Measurements from ENCODE around the gene ITIH3.

The ITIH3 gene

GRCh38 chr3:52810923-52811322 is 16.3 kb downstream of the ITIH3 start:
- TF ChIP-seq SIN3A (IDR thresholded peaks at IDR 0.05; ENCODE audit: borderline replicate concordance, insufficient read depth, low read length) (no peak), FOXP2 (optimal IDR thresholded peaks at IDR 0.05; ENCODE audit: borderline replicate concordance, extremely low read depth, extremely low read length, insufficient read depth) (no peak), TAF1 (IDR thresholded peaks at IDR 0.05; ENCODE audit: borderline replicate concordance, insufficient read depth, low read length) (no peak), POLR2AphosphoS5 (IDR thresholded peaks at IDR 0.05; ENCODE audit: low read depth, low read length) (no peak), REST (IDR thresholded peaks at IDR 0.05; ENCODE audit: insufficient read depth in 1 of 2, low read depth in 2 of 2, low read length in 2 of 2) (no peak)

- no peak for TF ChIP-seq FOXP2 (optimal IDR thresholded peaks at IDR 0.05; ENCODE audit: borderline replicate concordance, extremely low read depth, extremely low read length, insufficient read depth)
- no peak for TF ChIP-seq POLR2AphosphoS5 (IDR thresholded peaks at IDR 0.05; ENCODE audit: low read depth, low read length)
- TF ChIP-seq REST (IDR thresholded peaks at IDR 0.05; ENCODE audit: insufficient read depth in 1 of 2, low read depth in 2 of 2, low read length in 2 of 2) = no peak
- no peak for TF ChIP-seq SIN3A (IDR thresholded peaks at IDR 0.05; ENCODE audit: borderline replicate concordance, insufficient read depth, low read length)
- TF ChIP-seq TAF1 (IDR thresholded peaks at IDR 0.05; ENCODE audit: borderline replicate concordance, insufficient read depth, low read length) = no peak
Measured at GRCh38 chr3:52811452-52812011, 16.9 kb downstream of the ITIH3 start.

- TF ChIP-seq SIN3A (IDR thresholded peaks at IDR 0.05; ENCODE audit: borderline replicate concordance, insufficient read depth, low read length) (no peak), REST (IDR thresholded peaks at IDR 0.05; ENCODE audit: insufficient read depth in 1 of 2, low read depth in 2 of 2, low read length in 2 of 2) (no peak), TAF1 (IDR thresholded peaks at IDR 0.05; ENCODE audit: borderline replicate concordance, insufficient read depth, low read length) (no peak), POLR2AphosphoS5 (IDR thresholded peaks at IDR 0.05; ENCODE audit: low read depth, low read length) (no peak), FOXP2 (optimal IDR thresholded peaks at IDR 0.05; ENCODE audit: borderline replicate concordance, extremely low read depth, extremely low read length, insufficient read depth) (no peak)
Measured at GRCh38 chr3:52813810-52814209, 19.2 kb downstream of the ITIH3 start.

- TF ChIP-seq SIN3A (IDR thresholded peaks at IDR 0.05; ENCODE audit: borderline replicate concordance, insufficient read depth, low read length) (no peak), POLR2AphosphoS5 (IDR thresholded peaks at IDR 0.05; ENCODE audit: low read depth, low read length) (no peak), TAF1 (IDR thresholded peaks at IDR 0.05; ENCODE audit: borderline replicate concordance, insufficient read depth, low read length) (no peak), REST (IDR thresholded peaks at IDR 0.05; ENCODE audit: insufficient read depth in 1 of 2, low read depth in 2 of 2, low read length in 2 of 2) (no peak), FOXP2 (optimal IDR thresholded peaks at IDR 0.05; ENCODE audit: borderline replicate concordance, extremely low read depth, extremely low read length, insufficient read depth) (no peak)
Measured at GRCh38 chr3:52816199-52816598, 21.6 kb downstream of the ITIH3 start.
